Amniotic epithelial cell (primary cell): ENCODE data around the gene CHMP1B.
A peak's percentile ranks its signal among the peaks of the same experiment; 100 is the strongest.
"Not testable (repeated sequence)": the region's sequence is repeated elsewhere in the genome, so short reads cannot be mapped to it uniquely, and the experiment has no call there.

Experiments
- DNase-seq: peaks from one replicate; pipeline ENCODE4 v3.0.0-alpha.2; 2010; ENCODE audit warnings: low read depth

Gene CHMP1B

GRCh38 chr18:11840493-11840892 is 10.7 kb upstream of the CHMP1B start:
- no peak for DNase-seq

DNA sequence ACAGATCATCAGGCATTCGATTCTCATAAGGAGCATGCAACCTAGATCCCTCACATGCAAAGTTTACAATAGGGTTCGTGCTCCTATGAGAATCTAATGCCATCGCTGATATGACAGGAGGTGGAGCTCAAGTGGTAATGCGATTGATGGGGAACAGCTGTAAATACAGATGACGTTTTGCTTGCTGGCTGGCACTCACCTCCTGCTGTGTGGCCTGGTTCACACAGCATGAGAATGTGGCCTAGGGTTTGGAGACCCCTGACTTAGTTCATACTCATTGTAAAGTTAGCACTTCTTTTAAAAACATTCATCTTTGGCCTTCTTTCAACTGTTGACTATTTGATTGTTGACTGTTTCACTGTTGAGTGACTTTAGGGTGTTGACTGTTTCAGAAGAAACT is 8.7 kb upstream of the CHMP1B start:
- no peak for DNase-seq

DNA sequence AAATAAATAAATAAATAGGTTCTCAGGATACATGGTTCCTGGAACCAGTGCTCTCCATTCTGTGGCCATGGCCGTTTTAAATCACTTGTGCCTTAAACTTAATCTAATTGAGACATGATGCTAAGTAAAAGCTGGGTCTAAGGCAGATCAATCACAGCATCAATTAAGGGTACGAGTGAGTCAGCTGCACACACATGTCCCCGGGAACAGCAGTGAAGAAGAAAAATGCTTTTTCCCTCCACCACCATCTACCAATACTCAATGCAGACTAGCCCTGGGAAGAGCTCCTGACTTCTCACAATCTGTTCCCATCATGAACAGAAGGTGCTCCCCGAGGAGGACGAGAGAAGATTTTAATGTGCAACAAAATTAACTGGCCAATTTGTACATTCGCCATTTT is 6.8 kb upstream of the CHMP1B start:
- DNase-seq = no peak

DNA sequence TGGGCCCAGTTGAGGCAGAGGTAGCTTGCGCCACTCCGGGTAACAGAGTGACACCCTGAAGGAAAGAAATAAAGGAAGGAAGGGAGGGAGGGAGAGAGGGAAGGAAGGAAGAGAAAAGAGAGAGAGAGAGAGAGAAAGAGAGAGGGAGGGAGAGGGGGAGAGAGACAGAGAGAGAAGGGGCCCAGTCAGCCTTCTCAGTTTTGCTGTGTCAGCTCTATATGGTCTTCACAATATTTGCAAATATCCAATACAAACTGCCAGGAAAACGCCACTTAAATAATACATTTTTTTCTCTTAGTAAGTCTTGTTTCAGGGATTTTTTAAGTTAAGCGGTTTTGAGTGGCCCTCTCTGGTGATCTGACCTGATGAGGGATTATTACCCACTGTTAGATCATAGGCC is 5.6 kb upstream of the CHMP1B start:
- no peak for DNase-seq

DNA sequence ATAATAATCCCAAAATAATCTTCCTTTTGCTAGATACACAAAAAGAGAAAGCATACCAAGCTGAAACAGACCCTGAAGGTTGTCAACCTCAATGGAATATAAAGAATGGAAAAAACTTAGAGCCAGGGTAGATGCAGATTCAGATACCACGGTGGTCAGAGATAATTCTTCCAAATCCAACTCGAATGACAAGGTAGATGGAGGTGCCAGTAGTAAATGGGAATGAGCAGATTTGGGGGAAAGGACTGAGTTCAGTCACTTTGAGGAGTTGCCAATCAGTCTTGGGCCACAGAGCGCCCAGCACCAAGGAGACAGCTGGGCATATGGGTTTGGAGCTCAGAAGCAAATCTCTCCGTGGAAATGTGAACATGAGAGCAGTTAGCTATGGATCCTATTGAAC is 3.4 kb upstream of the CHMP1B start:
- DNase-seq = no peak

DNA sequence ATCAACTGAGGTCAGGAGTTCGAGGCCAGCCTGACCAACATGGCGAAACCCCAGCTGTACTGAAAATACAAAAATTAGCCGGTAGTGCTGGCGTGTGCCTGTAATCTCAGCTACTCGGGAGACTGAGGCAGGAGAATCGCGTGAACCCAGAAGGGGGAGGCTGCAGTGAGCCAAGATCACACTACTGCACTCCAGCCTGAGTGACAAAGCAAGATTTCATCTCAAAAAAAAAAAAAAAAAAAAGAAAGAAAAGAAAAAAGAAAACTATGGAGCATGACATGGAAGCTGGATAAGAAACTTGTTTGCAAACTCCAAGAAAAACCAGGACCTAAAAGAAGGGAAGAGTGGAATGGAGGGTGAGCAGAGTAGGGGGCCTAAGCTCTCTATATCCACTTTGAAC is 1.9 kb upstream of the CHMP1B start:
- no peak for DNase-seq

DNA sequence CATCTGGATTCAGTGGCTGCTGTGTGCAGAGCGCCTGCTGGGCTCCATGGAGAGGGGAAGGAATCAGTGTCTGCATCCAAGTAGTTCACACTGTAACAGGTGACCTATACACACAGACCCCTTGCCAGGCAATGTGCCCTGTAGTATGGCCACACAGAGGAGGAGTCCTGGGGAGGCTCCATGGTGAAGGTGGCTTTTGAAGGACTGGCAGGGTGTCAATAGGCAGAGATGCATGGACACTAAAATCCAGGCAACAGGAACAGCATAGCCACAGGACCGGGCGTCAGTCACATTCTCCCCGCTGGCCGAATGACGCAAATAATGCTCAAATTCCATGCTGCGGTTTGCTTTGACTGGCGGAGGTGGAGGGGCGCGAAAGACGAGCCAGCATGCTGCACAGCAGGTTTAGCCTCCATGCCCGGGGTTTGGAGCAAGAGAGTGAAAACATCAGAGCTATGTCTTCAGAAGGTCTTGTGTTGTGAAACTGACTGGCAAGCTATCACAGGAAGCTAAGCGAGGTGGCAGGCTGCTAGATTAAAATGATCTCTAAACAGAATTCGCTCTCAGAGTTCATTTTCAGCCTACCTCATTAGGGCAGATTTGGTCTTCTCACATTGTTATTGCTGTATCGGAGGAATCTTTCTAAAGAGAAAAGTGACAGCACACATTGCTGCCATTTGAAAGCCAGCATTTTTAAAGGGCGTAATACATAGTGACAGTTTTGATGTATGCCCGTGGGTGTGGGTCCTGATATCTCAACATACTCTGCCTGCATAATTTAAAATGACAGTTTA is 1.2 kb upstream of the CHMP1B start:
- DNase-seq = peak; percentile 88

GRCh38 chr18:11850821-11851145 is 430 bp upstream of the CHMP1B start:
- no peak for DNase-seq

GRCh38 chr18:11851806-11852337 is 659 bp downstream of the CHMP1B start:
- peak; percentile 33 for DNase-seq

DNA sequence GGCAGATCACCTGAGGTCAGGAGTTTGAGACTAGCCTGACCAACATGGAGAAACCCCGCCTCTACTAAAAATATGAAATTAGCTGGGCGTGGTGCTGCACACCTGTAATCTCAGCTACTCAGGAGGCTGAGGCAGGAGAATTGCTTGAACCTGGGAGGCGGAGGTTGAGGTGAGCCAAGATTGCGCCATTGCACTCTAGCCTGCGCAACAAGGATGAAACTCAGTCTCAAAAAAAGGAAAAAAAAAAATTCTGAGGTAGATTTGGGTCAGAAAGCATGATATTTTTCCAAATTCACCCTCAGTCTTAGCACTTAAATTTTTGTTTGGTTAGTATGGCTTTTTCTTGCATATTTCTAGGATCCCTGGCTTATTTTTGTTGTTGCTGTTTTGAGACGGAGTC is 3.3 kb downstream of the CHMP1B start:
- not testable (repeated sequence) for DNase-seq

- peak; percentile 99 for DNase-seq
Observed at GRCh38 chr18:11857177-11857887, 6.1 kb downstream of the CHMP1B start.

GRCh38 chr18:11859282-11859830 is 8.1 kb downstream of the CHMP1B start:
- no peak for DNase-seq

- peak; percentile 23 for DNase-seq
Observed at GRCh38 chr18:11859903-11860407, 8.7 kb downstream of the CHMP1B start.

DNA sequence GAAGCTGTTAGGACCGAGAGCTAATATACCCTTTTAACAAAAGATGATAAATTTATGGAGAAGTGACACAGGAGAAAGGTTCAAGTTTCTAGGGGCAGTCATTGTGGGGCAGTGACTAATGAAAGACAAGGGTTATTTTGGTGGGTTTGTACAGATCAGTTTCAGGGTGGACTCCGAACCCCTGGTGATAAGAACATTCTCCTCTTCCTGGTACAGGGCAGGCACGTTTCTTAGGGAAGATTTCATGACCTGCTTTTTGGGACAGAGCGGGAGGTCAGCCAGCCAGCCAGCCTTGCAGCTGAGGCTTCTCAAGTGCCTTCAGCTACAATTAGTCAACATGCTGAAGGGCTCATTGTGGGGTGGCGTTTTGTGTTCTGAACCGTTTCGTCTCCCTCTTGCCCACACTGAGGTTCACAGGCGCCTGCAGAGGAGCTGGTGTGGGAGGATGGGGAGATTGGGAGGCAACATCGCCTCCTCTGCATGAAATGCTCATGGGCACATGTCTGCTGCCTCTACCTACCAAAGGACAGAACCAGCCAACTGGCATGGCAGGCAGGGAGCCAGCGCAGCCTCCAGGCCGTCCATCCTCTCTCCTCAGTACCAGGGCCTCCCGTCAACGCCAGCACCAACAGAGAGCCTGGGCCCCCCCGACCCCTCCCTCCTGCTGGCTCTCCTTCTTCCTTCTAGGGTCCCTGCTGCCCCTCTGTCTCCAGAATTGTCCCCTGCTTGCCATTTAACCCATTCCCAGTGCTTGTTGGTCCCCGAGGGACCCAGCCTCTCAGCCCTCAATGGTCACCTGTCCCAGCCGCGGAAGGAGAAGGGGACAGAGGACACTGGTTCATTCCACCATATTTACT is 9.6 kb downstream of the CHMP1B start:
- DNase-seq = no peak

DNA sequence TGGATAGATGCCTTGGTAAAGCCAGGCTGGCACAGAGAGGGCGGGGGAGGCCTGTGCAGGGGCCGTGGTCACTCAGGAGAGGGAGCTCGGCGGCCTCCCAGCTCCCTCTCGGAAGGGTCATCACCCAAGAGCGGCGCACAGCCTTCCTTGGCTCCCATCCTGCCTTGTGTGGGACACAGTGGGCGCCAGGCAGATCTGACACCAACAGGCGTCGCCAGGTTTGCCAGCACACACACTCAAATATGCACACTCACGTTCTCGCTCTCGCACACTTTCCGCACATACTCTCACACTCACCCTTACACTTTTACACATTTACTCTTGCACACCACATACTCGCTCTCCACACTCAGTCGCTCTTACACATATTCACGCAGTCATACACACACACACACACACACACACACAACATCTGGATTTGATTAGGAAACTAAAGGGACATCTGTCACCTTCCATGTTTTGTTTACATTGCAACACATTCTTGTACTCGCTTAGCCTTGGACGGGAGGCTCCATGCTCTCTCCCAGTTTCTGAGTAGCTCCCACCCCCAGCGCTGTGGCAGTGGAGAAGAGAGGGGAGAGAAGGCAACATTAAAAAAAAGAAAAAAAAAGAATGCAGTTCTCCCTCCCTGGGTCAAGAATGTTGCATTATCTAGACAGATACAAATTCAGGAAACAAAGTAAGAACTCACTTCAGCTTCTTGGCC is 10.5 kb downstream of the CHMP1B start:
- DNase-seq = peak; percentile 21

DNA sequence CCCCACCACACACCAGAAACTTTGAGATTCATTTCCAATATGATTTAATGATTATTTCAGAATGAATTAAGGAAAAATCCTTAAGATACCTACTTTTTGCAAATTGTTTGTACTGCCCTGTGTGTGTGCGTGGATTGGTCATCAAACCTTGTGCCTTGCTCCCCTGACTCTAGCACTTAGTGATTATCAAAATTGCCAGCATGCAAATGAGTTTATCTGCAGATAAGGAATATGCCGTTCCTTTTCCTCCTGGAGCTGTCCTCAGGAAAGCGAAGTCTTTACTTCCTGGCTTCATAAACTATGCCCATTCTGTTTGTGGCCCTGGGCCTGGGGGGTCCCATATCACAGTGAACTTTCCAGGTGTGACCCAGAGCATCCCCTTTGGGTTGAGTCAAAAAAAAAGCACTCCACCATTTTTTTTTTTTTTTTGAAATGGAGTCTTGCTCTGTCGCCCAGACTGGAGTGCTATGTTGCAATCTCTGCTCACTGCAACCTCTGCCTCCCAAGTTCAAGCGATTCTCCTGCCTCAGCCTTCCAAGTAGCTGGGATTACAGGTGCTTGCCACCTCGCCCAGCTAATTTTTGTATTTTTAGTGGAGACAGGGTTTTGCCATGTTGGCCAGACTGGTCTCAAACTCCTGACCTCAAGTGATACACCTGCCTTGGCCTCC is 11.4 kb downstream of the CHMP1B start:
- peak; percentile 33 for DNase-seq

GRCh38 chr18:11864471-11864870 is 13.3 kb downstream of the CHMP1B start:
- DNase-seq = no peak

DNA sequence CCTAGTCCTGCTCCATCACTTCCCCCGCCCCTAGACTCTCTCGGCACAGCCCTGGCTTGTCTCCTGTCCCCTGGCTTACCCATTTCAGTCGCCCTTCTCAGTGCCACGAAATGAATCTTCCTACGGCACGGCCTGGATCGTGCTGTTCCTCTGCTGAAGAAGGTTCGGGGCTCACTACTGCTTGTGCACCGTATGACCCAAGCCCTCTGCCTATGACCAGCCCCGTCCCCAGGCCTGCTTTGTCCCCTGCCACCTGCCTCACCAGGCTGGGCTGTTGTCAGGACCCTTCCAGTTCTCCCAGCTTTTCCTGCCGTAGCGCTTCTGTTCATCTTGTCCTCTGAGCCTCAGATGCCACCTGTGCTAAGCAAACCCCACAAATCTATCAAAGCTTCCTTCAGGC is 13.9 kb downstream of the CHMP1B start:
- DNase-seq = no peak

DNA sequence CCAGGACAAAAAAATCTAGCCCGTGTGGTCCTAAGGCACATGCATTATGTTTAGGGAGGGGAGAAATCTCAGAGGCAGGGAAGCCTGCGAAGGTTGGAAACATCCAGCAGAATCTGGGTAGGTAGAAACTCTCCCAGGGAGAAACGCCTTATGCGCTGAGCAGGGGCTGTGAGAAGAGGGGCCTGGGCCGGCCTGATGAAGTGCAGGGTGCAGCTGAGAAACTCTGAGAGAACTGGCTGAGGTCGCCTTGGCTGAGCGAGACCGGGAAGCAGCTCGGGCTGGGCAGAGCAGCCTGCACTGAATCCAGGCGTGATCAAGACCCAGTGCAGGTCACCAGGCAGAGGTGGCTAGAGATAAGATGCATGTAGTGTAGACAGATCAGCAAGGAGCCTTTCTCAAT is 15.1 kb downstream of the CHMP1B start:
- no peak for DNase-seq

DNA sequence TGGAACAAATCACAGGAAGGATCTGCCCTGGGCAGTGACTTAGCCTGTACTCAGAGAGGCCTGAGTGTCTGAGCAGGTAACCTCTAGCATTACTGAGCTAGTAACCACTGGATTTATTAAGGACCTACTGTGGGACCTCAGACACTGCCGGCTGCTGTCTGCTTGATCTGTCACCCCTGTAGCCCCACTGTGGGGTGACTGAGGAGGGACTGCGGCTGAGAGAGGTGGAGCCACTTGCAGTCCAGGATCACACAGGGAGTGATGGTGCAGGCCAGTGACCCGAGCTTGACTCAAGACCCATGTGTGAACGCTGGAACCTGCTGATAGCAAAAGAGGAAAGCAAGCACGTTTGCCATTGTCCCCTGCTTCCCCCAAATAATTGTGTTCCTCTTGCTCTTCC is 15.6 kb downstream of the CHMP1B start:
- DNase-seq = no peak

DNA sequence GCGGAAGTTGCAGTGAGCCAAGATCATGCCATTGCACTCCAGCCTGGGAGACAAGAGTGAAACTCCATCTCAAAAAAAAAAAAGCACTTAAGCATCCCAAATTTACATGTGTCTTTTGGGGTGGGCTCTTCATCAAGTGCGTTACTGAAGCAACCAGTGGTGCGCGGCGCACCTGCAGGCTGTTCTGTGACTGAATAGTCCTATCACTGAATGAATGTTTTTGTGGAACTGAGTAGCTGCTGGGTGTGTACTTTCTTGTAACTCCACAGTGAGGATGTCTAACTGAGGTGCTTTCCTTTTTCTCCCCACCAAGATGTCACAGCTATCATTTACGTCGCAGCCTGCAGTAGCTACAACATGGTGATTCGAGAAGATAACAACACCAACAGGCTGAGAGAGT is 17.0 kb downstream of the CHMP1B start:
- no peak for DNase-seq
